HCT116 (cell line): ENCODE measurements around the gene STAB1. TPM values are rescaled to one million over a fixed set of nuclear protein-coding genes. Genes with fewer than 3 reads are reported as not detected.

Source experiments
- ATAC-seq: fragments of 200-7000 bp; cut with Tn5 transposase; 2 replicates; pipeline ENCODE4 v1.9.1; 2020; ENCODE audit warnings: mild to moderate bottlenecking, moderate library complexity
- BruUV-seq: library from RNA; stranded (reverse); fragments of 400-500 nt; replicated peaks from 2 replicates; lab custom pipeline; 2021; lab: Mats Ljungman, UMichigan
- CTCF ChIA-PET: fragments of 300-600 bp; sonication (Branson Sonifier 250); formaldehyde crosslinking; loops from one replicate; lab custom pipeline; 2021; ENCODE audit warnings: antibody characterized with exemption; lab: Charles Lee
- POLR2A ChIA-PET: fragments of 300-600, 350-600 bp; sonication (Branson Sonifier 250); formaldehyde crosslinking; loops from one replicate; lab custom pipeline; 2021; ENCODE audit warnings: antibody characterized with exemption; lab: Charles Lee
- RAD21 ChIA-PET, 2 experiments: fragments of 300-600 bp; sonication (Branson Sonifier 250); formaldehyde crosslinking; loops; one replicate each; lab custom pipeline; 2023; ENCODE audit warnings: low total read pairs in 2 of 2; ENCODE audit not compliant: uncharacterized antibody in 2 of 2, unreplicated experiment in 2 of 2, low non-redundant PET in 1 of 2; lab: Charles Lee
- DNase-seq: peaks from one replicate; pipeline ENCODE4 v3.0.0-alpha.2; 2010; ENCODE audit warnings: low read depth, low spot score
- H2AFZ ChIP-seq: fragments of 200-600 bp; shearing (Covaris generic), sonication (generic); 2 replicates; pipeline ENCODE4 v1.6.1; 2017; ENCODE audit warnings: low read depth, mixed run types, mixed read lengths, antibody characterized with exemption, low read length; ENCODE audit not compliant: poor library complexity, severe bottlenecking
- H3K27ac ChIP-seq: 2 replicates; pipeline ENCODE4 v1.5.1; 2012; ENCODE audit warnings: low read depth, low read length
- H3K27me3 ChIP-seq: fragments of 200-600 bp; sonication (generic); 2 replicates; pipeline ENCODE4 v1.6.1; 2016; ENCODE audit warnings: mixed run types, low read length, mixed read lengths; ENCODE audit not compliant: insufficient read depth
- H3K36me3 ChIP-seq, 2 experiments: fragments of 200-500 bp in 1 of 2; fragments of 200-600 bp in 1 of 2; sonication (Bioruptor generic) in 1 of 2; sonication (generic) in 1 of 2; 2 replicates each; pipeline versions ENCODE4 v1.5.1 to v1.6.1; 2014 to 2016; ENCODE audit warnings: low read length in 2 of 2, inconsistent platforms in 1 of 2, mixed read lengths in 1 of 2, mixed run types in 1 of 2; ENCODE audit not compliant: insufficient read depth in 2 of 2, control insufficient read depth in 1 of 2
- H3K4me1 ChIP-seq, 2 experiments: fragments of 200-600 bp in 1 of 2; sonication (generic) in 1 of 2; 2 replicates each; pipeline versions ENCODE4 v1.5.1 to v1.6.1; 2012 to 2017; ENCODE audit warnings: low read length in 2 of 2, inconsistent platforms in 1 of 2, mild to moderate bottlenecking in 1 of 2, mixed read lengths in 1 of 2, mixed run types in 1 of 2, moderate library complexity in 1 of 2; ENCODE audit not compliant: insufficient read depth in 2 of 2, control insufficient read depth in 1 of 2
- H3K4me2 ChIP-seq: fragments of 200-600 bp; sonication (generic); 2 replicates; pipeline ENCODE4 v1.6.1; 2017; ENCODE audit warnings: mixed run types, low read length, mixed read lengths
- H3K4me3 ChIP-seq, 2 experiments: fragments of 200-600 bp in 1 of 2; sonication (generic) in 1 of 2; replicated peaks in 1 of 2; 2 replicates each; pipeline ENCODE4 v1.5.1; 2011 to 2016; ENCODE audit warnings: low read length in 2 of 2, control low read depth in 1 of 2, low read depth in 1 of 2, mild to moderate bottlenecking in 1 of 2, mixed read lengths in 1 of 2, mixed run types in 1 of 2
- H3K79me2 ChIP-seq: fragments of 200-600 bp; sonication (generic); 2 replicates; pipeline ENCODE4 v1.6.1; 2017; ENCODE audit warnings: mild to moderate bottlenecking, mixed run types, low read length, moderate library complexity, mixed read lengths; ENCODE audit not compliant: insufficient read depth
- H3K9ac ChIP-seq: fragments of 200-600 bp; sonication (generic); 2 replicates; pipeline ENCODE4 v1.6.1; 2016; ENCODE audit warnings: low read length, mixed read lengths
- H3K9me2 ChIP-seq: fragments of 200-600 bp; sonication (generic), shearing (Covaris generic); 2 replicates; pipeline ENCODE4 v1.6.1; 2017; ENCODE audit warnings: mixed run types, mild to moderate bottlenecking, moderate library complexity; ENCODE audit not compliant: insufficient read depth
- H3K9me3 ChIP-seq, 2 experiments: fragments of 200-500 bp in 1 of 2; fragments of 200-600 bp in 1 of 2; sonication (Bioruptor generic) in 1 of 2; sonication (generic) in 1 of 2; 2 replicates each; pipeline ENCODE4 v1.6.1; 2014 to 2017; ENCODE audit warnings: low read length in 2 of 2, mixed read lengths in 2 of 2, inconsistent platforms in 1 of 2, low read depth in 1 of 2, mild to moderate bottlenecking in 1 of 2, mixed run types in 1 of 2, moderate library complexity in 1 of 2; ENCODE audit not compliant: control insufficient read depth in 1 of 2, insufficient read depth in 1 of 2
- H4K20me1 ChIP-seq: fragments of 200-600 bp; sonication (generic), shearing (Covaris generic); 2 replicates; pipeline ENCODE4 v1.6.1; 2017; ENCODE audit warnings: mixed run types, mild to moderate bottlenecking, moderate library complexity; ENCODE audit not compliant: insufficient read depth
- CBX3 ChIP-seq: IDR thresholded peaks from 2 replicates; pipeline ENCODE4 v1.6.1; 2012; ENCODE audit warnings: low read depth
- CEBPB ChIP-seq: IDR thresholded peaks from 2 replicates; pipeline ENCODE4 v1.6.1; 2012; ENCODE audit warnings: low read depth
- FOSL1 ChIP-seq: IDR thresholded peaks from 2 replicates; pipeline ENCODE4 v1.6.1; 2012; ENCODE audit warnings: low read depth
- JUND ChIP-seq: IDR thresholded peaks from 2 replicates; pipeline ENCODE4 v1.6.1; 2012
- POLR2A ChIP-seq: IDR thresholded peaks from 2 replicates; pipeline ENCODE4 v1.7.0; 2011; ENCODE audit warnings: borderline replicate concordance; ENCODE audit not compliant: insufficient read depth, insufficient read length; ENCODE audit errors: extremely low read depth
- SRF ChIP-seq: IDR thresholded peaks from 2 replicates; pipeline ENCODE4 v1.6.1; 2012; ENCODE audit warnings: low read depth
- YY1 ChIP-seq: IDR thresholded peaks from 2 replicates; pipeline ENCODE4 v1.6.1; 2011; ENCODE audit warnings: low read length, low read depth, moderate library complexity, mild to moderate bottlenecking; ENCODE audit not compliant: insufficient replicate concordance; ENCODE audit errors: extremely low read depth
- intact Hi-C: fragments of 100-400 bp; cut with micrococcal nuclease; formaldehyde crosslinking; loops from 2 replicates; pipeline ENCODE4 v1.10.0; 2022
- total RNA-seq: library from RNA; stranded (reverse); gene quantifications from one replicate; pipeline ENCODE4 v1.2.1, GENCODE V29; 2021; ENCODE audit not compliant: unreplicated experiment

Gene STAB1
- total RNA-seq, 1 experiment from 2014 or later: 0.44 TPM

GRCh38 chr3:52572221-52572620 lies 77.1 kb downstream of the STAB1 start:
- DNase-seq: no peak
- POLR2A ChIA-PET: interaction anchor here (1.1 to 1.7 kb wide), 2 partner anchors 36 kb away, joined by 4 read pairs; partner anchors contain the start of gene UQCC5
- RAD21 ChIA-PET: no interaction called here
- Histone ChIP-seq H3K27me3 (no peaks in the 10 kb centered on the region), H4K20me1 (no peaks in the 10 kb centered on the region), H3K79me2 (no peaks in the 10 kb centered on the region), H3K4me1 (peaks cover 21 to 33% of the 10 kb centered on the region in 2 experiments), H3K4me2 (no peak overlapping the region), H2AFZ (no peak overlapping the region), H3K36me3 (0 out of 4 replicates have a peak, but pooled peaks cover 0 to 2% of the 10 kb centered on the region in 2 experiments), H3K9ac (no peak overlapping the region), H3K4me3 (no peak overlapping the region), H3K27ac (no peak overlapping the region), H3K9me3 (no peaks in the 10 kb centered on the region), H3K9me2 (no peaks in the 10 kb centered on the region)
- BruUV-seq: no TSS peak
- intact Hi-C loops: no loop called here
- CTCF ChIA-PET: interaction anchor here (0.8 kb wide), 1 partner anchor 11 kb away, joined by 3 read pairs; no protein-coding TSS in a partner anchor
- no peak for ATAC-seq
- TF ChIP-seq CBX3: no peak
- TF ChIP-seq SRF: no peak
- TF ChIP-seq YY1: no peak
- TF ChIP-seq POLR2A: no peak
- no peak for TF ChIP-seq CEBPB
- no peak for TF ChIP-seq FOSL1
- no peak for TF ChIP-seq JUND

Other genes with a start within 250 kb of the STAB1 start
- 16.6 TPM for gene PPM1M, start 249.6 kb upstream of the STAB1 start, total RNA-seq
- gene WDR82, start 216.7 kb upstream of the STAB1 start, total RNA-seq: 89.7 TPM
- gene GLYCTK, start 207.5 kb upstream of the STAB1 start, total RNA-seq: 9.1 TPM
- 5.5 TPM for gene DNAH1, start 179.0 kb upstream of the STAB1 start, total RNA-seq
- 72.0 TPM for gene BAP1, start 85.3 kb upstream of the STAB1 start, total RNA-seq
- gene PHF7, start 84.7 kb upstream of the STAB1 start, total RNA-seq: 10.0 TPM
- 4.2 TPM for gene SEMA3G, start 50.2 kb upstream of the STAB1 start, total RNA-seq
- 2.2 TPM for gene TNNC1, start 41.3 kb upstream of the STAB1 start, total RNA-seq
- gene NISCH, start 39.7 kb upstream of the STAB1 start, total RNA-seq: 72.8 TPM
- 125 TPM for gene NT5DC2, start 38.5 kb downstream of the STAB1 start, total RNA-seq
- 14.1 TPM for gene UQCC5, start 41.3 kb downstream of the STAB1 start, total RNA-seq
- gene PBRM1, start 190.6 kb downstream of the STAB1 start, total RNA-seq: 40.0 TPM
- gene GNL3, start 190.7 kb downstream of the STAB1 start, total RNA-seq: 205 TPM
- gene GLT8D1, start 210.5 kb downstream of the STAB1 start, total RNA-seq: 42.1 TPM
- 124 TPM for gene SPCS1, start 210.8 kb downstream of the STAB1 start, total RNA-seq